Lower lobe of right lung (tissue), 2 donors: ENCODE measurements around the gene TLK2. TPM values are rescaled to one million over a fixed set of nuclear protein-coding genes. Genes with fewer than 3 reads are reported as not detected.
A peak's percentile ranks its signal among the peaks of the same experiment; 100 is the strongest.
"Not testable (repeated sequence)": the region's sequence is repeated elsewhere in the genome, so short reads cannot be mapped to it uniquely, and the experiment has no call there.

Experiments used
- ATAC-seq, 2 donors: fragments of 200-7000 bp; cut with Tn5 transposase; one replicate each; pipeline ENCODE4 v1.9.1; 2020 to 2022; ENCODE audit warnings: mild to moderate bottlenecking in 2 of 2, moderate library complexity in 2 of 2
- DNase-seq: peaks from one replicate; pipeline ENCODE4 v3.0.0-alpha.2; 2020
- H3K27ac ChIP-seq: fragments of 200-600 bp; one replicate; pipeline ENCODE4 v1.8.0; 2022
- H3K27me3 ChIP-seq: fragments of 200-600 bp; one replicate; pipeline ENCODE4 v1.8.0; 2022; ENCODE audit warnings: low read depth
- H3K36me3 ChIP-seq: fragments of 200-600 bp; one replicate; pipeline ENCODE4 v1.8.0; 2022; ENCODE audit warnings: mild to moderate bottlenecking
- H3K4me1 ChIP-seq: fragments of 200-600 bp; one replicate; pipeline ENCODE4 v1.8.0; 2022
- H3K4me3 ChIP-seq: fragments of 200-600 bp; one replicate; pipeline ENCODE4 v1.8.0; 2022; ENCODE audit warnings: mild to moderate bottlenecking
- H3K9me3 ChIP-seq: fragments of 200-600 bp; one replicate; pipeline ENCODE4 v1.8.0; 2022
- CTCF ChIP-seq: fragments of 200-600 bp; IDR thresholded peaks from one replicate; pipeline ENCODE4 v1.8.0; 2022; ENCODE audit warnings: antibody characterized with exemption, mild to moderate bottlenecking
- intact Hi-C: fragments of 100-400 bp; cut with DNase I; formaldehyde crosslinking; loops from one replicate; pipeline ENCODE4 v1.11.0; 2022
- total RNA-seq: library from RNA; stranded (reverse); fragmentation: NEBNext Ultra II Directional; extraction: Animal tissue kit (Norgen Biotek cat#: 25700); gene quantifications from one replicate; pipeline ENCODE4 v1.2.1, GENCODE V29; 2021
- donor health status: DM: no; HTN: yes; CAD: no; lungs with severe emphysema.

The TLK2 gene
- total RNA-seq, 1 donor from 2014 or later = 41.5 TPM

- Histone ChIP-seq H3K4me1 (peaks cover 5% of the 10 kb centered on the region), H3K9me3 (no peaks in the 10 kb centered on the region), H3K36me3 (peaks cover 64% of the 10 kb centered on the region), H3K27ac (peak overlapping the region; percentile 10), H3K27me3 (no peaks in the 10 kb centered on the region), H3K4me3 (no peak overlapping the region)
- no peak for TF ChIP-seq CTCF
- intact Hi-C loops = no loop called here
- ATAC-seq = peak; percentile 90 to 92
- DNase-seq = peak; percentile 60
Observed at GRCh38 chr17:62587554-62587953, 108.9 kb downstream of the TLK2 start.

- no peak for TF ChIP-seq CTCF
- intact Hi-C loops = no loop called here
- peaks cover 5% of the 10 kb centered on the region for H3K4me1 ChIP-seq
- ATAC-seq = no peak
- no peaks in the 10 kb centered on the region for H3K27me3 ChIP-seq
- no peaks in the 10 kb centered on the region for H3K9me3 ChIP-seq
- H3K36me3 ChIP-seq = peaks cover 66% of the 10 kb centered on the region
- no peak overlapping the region for H3K4me3 ChIP-seq
- peak overlapping the region; percentile 39 for H3K27ac ChIP-seq
- no peak for DNase-seq
Observed at GRCh38 chr17:62588109-62588508, 109.5 kb downstream of the TLK2 start.

- intact Hi-C loops = no loop called here
- Histone ChIP-seq H3K9me3 (no peaks in the 10 kb centered on the region), H3K4me3 (no peak overlapping the region), H3K27ac (peak overlapping the region; percentile 7), H3K27me3 (no peaks in the 10 kb centered on the region), H3K4me1 (peaks cover 5% of the 10 kb centered on the region), H3K36me3 (peaks cover 49% of the 10 kb centered on the region)
- ATAC-seq = peak in 1 of 2 donors; percentile 40
- no peak for DNase-seq
- TF ChIP-seq CTCF = no peak
Observed at GRCh38 chr17:62591333-62591732, 112.7 kb downstream of the TLK2 start.

- DNase-seq, H3K9me3 ChIP-seq, H3K27me3 ChIP-seq, H3K4me1 ChIP-seq, intact Hi-C loops, H3K4me3 ChIP-seq: not testable (repeated sequence)
- H3K27ac ChIP-seq = peak overlapping the region; percentile 7
- H3K36me3 ChIP-seq = peaks cover 49% of the 10 kb centered on the region
- peak in 1 of 2 donors; percentile 47 for ATAC-seq
Observed at GRCh38 chr17:62591822-62592221, 113.2 kb downstream of the TLK2 start.

- ATAC-seq (no peak), DNase-seq (no peak)
- no peak overlapping the region for H3K4me3 ChIP-seq
- intact Hi-C loops = no loop called here
- H3K36me3 ChIP-seq = peaks cover 47% of the 10 kb centered on the region
- no peaks in the 10 kb centered on the region for H3K9me3 ChIP-seq
- no peaks in the 10 kb centered on the region for H3K27me3 ChIP-seq
- no peak for TF ChIP-seq CTCF
- no peak overlapping the region for H3K27ac ChIP-seq
- peaks cover 6% of the 10 kb centered on the region for H3K4me1 ChIP-seq
Observed at GRCh38 chr17:62592341-62593099, 113.9 kb downstream of the TLK2 start.

GRCh38 chr17:62595484-62595883, 116.9 kb downstream of the TLK2 start:
- Histone ChIP-seq H3K9me3 (no peaks in the 10 kb centered on the region), H3K4me3 (no peak overlapping the region), H3K27me3 (no peaks in the 10 kb centered on the region), H3K27ac (no peak overlapping the region), H3K4me1 (peaks cover 8% of the 10 kb centered on the region), H3K36me3 (peaks cover 50% of the 10 kb centered on the region)
- DNase-seq (no peak), ATAC-seq (no peak)
- no peak for TF ChIP-seq CTCF
- intact Hi-C loops = no loop called here
